Measurements from ENCODE around the gene WAPL.

The WAPL gene

DNA sequence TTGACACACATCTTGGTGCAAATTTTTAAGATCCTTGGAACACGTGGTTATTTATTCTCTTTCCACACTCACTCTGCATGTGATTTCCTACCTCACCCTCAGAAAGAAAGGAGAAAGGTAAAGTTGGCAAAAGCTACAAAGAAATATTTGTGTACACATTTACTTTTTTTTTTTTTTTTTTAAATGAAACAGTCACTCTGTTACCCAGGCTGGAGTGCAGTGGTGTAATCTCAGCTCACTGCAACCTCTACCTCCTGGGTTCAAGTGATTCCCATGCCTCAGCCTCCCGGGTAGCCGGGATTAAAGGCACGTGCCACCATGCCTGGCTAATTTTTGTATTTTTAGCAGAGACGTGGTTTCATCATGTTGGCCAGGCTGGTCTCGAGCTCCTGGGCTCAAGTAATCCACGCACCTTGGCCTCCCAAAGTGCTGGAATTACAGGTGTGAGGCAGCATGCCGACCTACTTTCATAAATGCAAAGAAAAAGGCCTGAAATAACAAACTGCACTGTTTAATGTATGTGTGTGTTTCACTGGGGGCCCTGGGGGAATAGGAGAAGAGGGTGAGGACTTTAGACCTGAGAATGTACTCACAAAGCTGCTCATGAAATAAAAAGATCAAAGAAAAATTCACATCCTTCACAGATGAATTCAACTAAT, 83.4 kb downstream of the WAPL start:
- no peak for DNase-seq (ENCODE audit: low read depth, low spot score)
- TF ChIP-seq, protein P1, sequence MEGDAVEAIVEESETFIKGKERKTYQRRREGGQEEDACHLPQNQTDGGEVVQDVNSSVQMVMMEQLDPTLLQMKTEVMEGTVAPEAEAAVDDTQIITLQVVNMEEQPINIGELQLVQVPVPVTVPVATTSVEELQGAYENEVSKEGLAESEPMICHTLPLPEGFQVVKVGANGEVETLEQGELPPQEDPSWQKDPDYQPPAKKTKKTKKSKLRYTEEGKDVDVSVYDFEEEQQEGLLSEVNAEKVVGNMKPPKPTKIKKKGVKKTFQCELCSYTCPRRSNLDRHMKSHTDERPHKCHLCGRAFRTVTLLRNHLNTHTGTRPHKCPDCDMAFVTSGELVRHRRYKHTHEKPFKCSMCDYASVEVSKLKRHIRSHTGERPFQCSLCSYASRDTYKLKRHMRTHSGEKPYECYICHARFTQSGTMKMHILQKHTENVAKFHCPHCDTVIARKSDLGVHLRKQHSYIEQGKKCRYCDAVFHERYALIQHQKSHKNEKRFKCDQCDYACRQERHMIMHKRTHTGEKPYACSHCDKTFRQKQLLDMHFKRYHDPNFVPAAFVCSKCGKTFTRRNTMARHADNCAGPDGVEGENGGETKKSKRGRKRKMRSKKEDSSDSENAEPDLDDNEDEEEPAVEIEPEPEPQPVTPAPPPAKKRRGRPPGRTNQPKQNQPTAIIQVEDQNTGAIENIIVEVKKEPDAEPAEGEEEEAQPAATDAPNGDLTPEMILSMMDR (IDR thresholded peaks at IDR 0.05; ENCODE audit: low read depth, low read length): no peak
- no peak overlapping the region for H3K4me3 ChIP-seq (ENCODE audit: low read depth, low read length)
- in situ Hi-C loops (cut with HindIII; ENCODE audit: low sequenced_read_pairs): no loop called here

DNA sequence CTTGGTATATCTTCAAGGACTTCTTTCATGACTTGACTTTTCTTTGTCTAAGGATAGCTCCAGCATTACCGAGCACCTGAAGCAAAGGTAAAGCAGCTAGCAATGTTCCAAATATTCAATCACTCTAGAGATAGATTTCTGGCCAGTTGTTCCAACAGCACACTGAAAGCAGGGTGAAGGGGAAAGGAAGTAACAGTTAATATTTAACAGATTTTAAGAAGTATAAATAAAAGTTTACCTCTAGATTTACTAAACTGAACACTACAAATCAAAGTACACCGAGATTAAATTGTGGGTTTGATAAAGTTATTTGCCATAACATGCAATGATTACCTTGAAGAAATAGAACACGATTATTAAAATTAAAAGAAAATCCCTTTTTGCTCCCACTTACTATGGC, 84.1 kb downstream of the WAPL start:
- TF ChIP-seq, protein P1 (IDR thresholded peaks at IDR 0.05; ENCODE audit: low read depth, low read length): no peak
- in situ Hi-C loops (cut with HindIII; ENCODE audit: low sequenced_read_pairs): no loop called here
- DNase-seq (ENCODE audit: low read depth, low spot score): no peak
- no peak overlapping the region for H3K4me3 ChIP-seq (ENCODE audit: low read depth, low read length)

DNA sequence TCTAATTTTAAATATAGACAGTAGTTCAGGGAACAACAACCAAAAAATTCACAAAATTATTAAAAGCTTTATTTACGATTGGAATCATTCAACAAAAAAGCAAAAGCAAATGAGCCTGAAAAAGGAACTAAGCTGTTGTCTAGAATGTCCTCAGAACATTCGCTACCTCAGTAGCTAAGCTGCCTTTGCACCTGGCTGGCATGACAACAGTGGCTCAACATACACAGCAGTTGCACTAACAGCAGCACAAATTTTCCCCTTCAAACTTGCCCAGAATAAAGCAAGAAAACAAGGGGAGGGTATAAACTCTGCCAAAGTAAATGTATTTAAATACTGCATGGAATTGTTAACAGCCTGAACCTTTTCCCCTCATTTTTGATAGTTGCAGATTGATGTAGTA, 84.6 kb downstream of the WAPL start:
- TF ChIP-seq, protein P1 (IDR thresholded peaks at IDR 0.05; ENCODE audit: low read depth, low read length): no peak
- no peak overlapping the region for H3K4me3 ChIP-seq (ENCODE audit: low read depth, low read length)
- in situ Hi-C loops (cut with HindIII; ENCODE audit: low sequenced_read_pairs): no loop called here
- no peak for DNase-seq (ENCODE audit: low read depth, low spot score)

DNA sequence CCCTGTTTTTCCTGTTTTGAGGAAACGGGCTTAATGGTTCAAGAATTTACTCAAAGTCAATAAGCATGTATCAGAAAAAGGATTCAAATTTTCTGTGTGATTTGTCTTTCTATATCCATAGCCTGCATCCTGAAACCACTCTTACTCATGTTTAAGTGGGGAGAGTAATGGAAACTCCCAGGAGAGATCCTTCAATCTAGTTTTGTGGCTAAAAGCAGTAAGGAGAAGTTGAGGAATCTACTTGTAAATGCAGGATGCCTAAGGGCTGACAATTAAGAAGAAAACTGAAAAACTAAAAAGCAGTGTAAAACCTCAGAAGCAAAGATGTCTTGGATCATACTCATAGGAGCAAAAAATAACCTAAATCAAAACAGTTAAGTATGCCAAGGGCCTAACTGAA, 86.9 kb downstream of the WAPL start:
- TF ChIP-seq, protein P1 (IDR thresholded peaks at IDR 0.05; ENCODE audit: low read depth, low read length): no peak
- no peak for DNase-seq (ENCODE audit: low read depth, low spot score)
- in situ Hi-C loops (cut with HindIII; ENCODE audit: low sequenced_read_pairs): no loop called here
- H3K4me3 ChIP-seq (ENCODE audit: low read depth, low read length): no peak overlapping the region

DNA sequence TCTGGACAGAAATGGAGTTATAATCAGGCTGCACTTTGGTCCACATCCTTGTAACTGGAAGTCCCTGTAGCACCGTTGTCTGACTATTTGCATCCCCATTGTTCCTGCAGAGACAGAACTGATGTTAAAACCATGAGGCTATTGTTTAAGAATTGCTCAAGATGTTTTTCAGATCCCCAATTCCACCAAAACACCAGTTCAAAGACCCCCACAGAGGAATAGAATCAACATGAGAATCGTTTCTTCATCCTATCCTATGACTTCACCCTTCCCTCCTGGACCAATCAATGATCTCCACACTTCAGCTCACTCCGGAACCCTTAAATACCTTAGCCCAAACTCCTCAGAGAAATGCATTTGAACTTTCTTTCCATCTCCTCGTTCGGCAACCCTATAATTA, 97.9 kb downstream of the WAPL start:
- in situ Hi-C loops (cut with HindIII; ENCODE audit: low sequenced_read_pairs): no loop called here

DNA sequence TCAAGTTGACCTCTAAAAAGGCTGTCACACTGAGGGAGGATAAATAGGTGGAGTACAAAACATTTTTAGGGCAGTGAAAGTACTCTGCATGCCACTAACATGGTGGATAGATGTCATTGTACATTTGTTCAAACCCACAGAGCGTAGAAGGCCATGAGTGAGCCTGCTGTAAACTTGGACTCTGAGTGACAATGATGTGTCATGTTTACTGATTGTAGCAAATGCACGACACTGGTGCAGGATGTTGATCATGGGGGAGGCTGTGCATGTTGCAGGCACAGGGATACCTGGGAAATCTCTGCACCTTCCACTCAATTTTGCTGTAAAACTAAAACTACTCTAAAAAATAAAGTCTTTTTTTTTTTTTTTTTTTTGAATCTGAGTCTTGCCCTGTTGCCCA, 102.5 kb downstream of the WAPL start:
- no peak overlapping the region for H3K4me3 ChIP-seq (ENCODE audit: low read depth, low read length)
- TF ChIP-seq, protein P1 (IDR thresholded peaks at IDR 0.05; ENCODE audit: low read depth, low read length): no peak
- in situ Hi-C loops (cut with HindIII; ENCODE audit: low sequenced_read_pairs): no loop called here
- no peak for DNase-seq (ENCODE audit: low read depth, low spot score)

More for the DNA sequence above, 97.9 kb downstream of the WAPL start:
- no peak for DNase-seq (ENCODE audit: low read depth, low spot score)
- no peak overlapping the region for H3K4me3 ChIP-seq (ENCODE audit: low read depth, low read length)
- TF ChIP-seq, protein P1 (IDR thresholded peaks at IDR 0.05; ENCODE audit: low read depth, low read length): no peak

Measured in astrocyte of the spinal cord (primary cell).